ENCODE results near the gene CMC4. TPM values are rescaled to one million over a fixed set of nuclear protein-coding genes. Genes with fewer than 3 reads are reported as not detected.
A peak's percentile ranks its signal among the peaks of the same experiment; 100 is the strongest.

The CMC4 gene, protein sequence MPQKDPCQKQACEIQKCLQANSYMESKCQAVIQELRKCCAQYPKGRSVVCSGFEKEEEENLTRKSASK
- total RNA-seq (1 to 10 TPM; 3.6 to 4.3 TPM), polyA plus RNA-seq (28.7 TPM)

GRCh38 chrX:155070975-155071693 is at the start of gene CMC4, which contains the start of the genes BRCC3 and MTCP1:
Gene CMC4 (minus strand): TSS chrX:155071136. CDS start chrX:155064023, 7,113 bp downstream.
Gene BRCC3 (plus strand): TSS chrX:155071508. CDS start chrX:155071528, 20 bp downstream.
Gene MTCP1 (minus strand): TSS chrX:155071136. CDS start chrX:155066010, 5,126 bp downstream.
- Mint-ChIP-seq H3K27me3 (peaks cover 0 to 2% of the 10 kb centered on the region in 2 donors), H3K27ac (peak within 1 kb of the TSS; percentile 89 to 97 (median 94)), H3K36me3 (peaks cover 0 to 37% (median 8%) of the 10 kb centered on the region in 3 donors), H3K4me1 (peaks cover 40 to 73% (median 64%) of the 10 kb centered on the region in 3 donors), H3K4me3 (peak within 1 kb of the TSS; percentile 88 to 95 (median 90)), H3K9me3 (peaks cover 0 to 2% (median 0%) of the 10 kb centered on the region in 5 donors)
- Histone ChIP-seq H3K4me3 (ENCODE audit: low read length) (peak within 1 kb of the TSS; percentile 81), H3K9me3 (ENCODE audit: low read length) (no peaks in the 10 kb centered on the region), H3K27me3 (ENCODE audit: insufficient read depth, low read length, poor library complexity, severe bottlenecking) (no peaks in the 10 kb centered on the region), H3K36me3 (ENCODE audit: insufficient read depth, low read length) (no peaks in the 10 kb centered on the region), H3K27ac (ENCODE audit: low read depth, low read length) (peak within 1 kb of the TSS; percentile 86), H3K4me1 (ENCODE audit: insufficient read depth, low read length) (peaks cover 21% of the 10 kb centered on the region)
- CTCF ChIA-PET: interaction anchor here (1.0 kb wide), 2 partner anchors 14 to 43 kb away, joined by 3 to 4 read pairs; no protein-coding TSS in a partner anchor
- DNase-seq: peak; percentile 62 to 83 (median 74)
- POLR2A ChIA-PET: interaction anchor here (1.4 kb wide), 2 partner anchors 44 kb away, joined by 9 to 10 read pairs; partner anchors contain the start of gene FUNDC2

GRCh38 chrX:155115174-155115819 is 44.4 kb upstream of the CMC4 start:
- no peaks in the 10 kb centered on the region for H3K27me3 ChIP-seq (ENCODE audit: insufficient read depth, low read length, poor library complexity, severe bottlenecking)
- H3K27ac Mint-ChIP-seq: no peak overlapping the region
- CTCF ChIA-PET: no interaction called here

GRCh38 chrX:155113097-155113496 is 42.2 kb upstream of the CMC4 start:
- H3K4me3 ChIP-seq (ENCODE audit: low read length): no peak overlapping the region
- H3K36me3 ChIP-seq (ENCODE audit: insufficient read depth, low read length): no peaks in the 10 kb centered on the region
- POLR2A ChIA-PET: no interaction called here
- no peaks in the 10 kb centered on the region for H3K4me1 Mint-ChIP-seq
- no peaks in the 10 kb centered on the region for H3K9me3 Mint-ChIP-seq
- CTCF ChIA-PET: no interaction called here
- no peak overlapping the region for H3K27ac Mint-ChIP-seq
- no peak overlapping the region for H3K4me3 Mint-ChIP-seq
- no peaks in the 10 kb centered on the region for H3K4me1 ChIP-seq (ENCODE audit: insufficient read depth, low read length)
- no peaks in the 10 kb centered on the region for H3K27me3 ChIP-seq (ENCODE audit: insufficient read depth, low read length, poor library complexity, severe bottlenecking)
- no peak for DNase-seq
- no peaks in the 10 kb centered on the region for H3K9me3 ChIP-seq (ENCODE audit: low read length)
- no peaks in the 10 kb centered on the region for H3K27me3 Mint-ChIP-seq
- peaks cover under 1 to 37% (median 3%) of the 10 kb centered on the region in 3 donors for H3K36me3 Mint-ChIP-seq
- H3K27ac ChIP-seq (ENCODE audit: low read depth, low read length): no peak overlapping the region

More at GRCh38 chrX:155115174-155115819, 44.4 kb upstream of the CMC4 start:
- H3K36me3 ChIP-seq (ENCODE audit: insufficient read depth, low read length): no peaks in the 10 kb centered on the region
- H3K9me3 ChIP-seq (ENCODE audit: low read length): no peaks in the 10 kb centered on the region
- no peak for DNase-seq
- Mint-ChIP-seq H3K4me1 (no peaks in the 10 kb centered on the region), H3K27me3 (no peaks in the 10 kb centered on the region), H3K36me3 (peaks cover 5 to 38% (median 8%) of the 10 kb centered on the region in 3 donors), H3K9me3 (no peaks in the 10 kb centered on the region), H3K4me3 (no peak overlapping the region)
- H3K4me3 ChIP-seq (ENCODE audit: low read length): no peak overlapping the region
- no peaks in the 10 kb centered on the region for H3K4me1 ChIP-seq (ENCODE audit: insufficient read depth, low read length)
- no peak overlapping the region for H3K27ac ChIP-seq (ENCODE audit: low read depth, low read length)
- POLR2A ChIA-PET: no interaction called here

DNA sequence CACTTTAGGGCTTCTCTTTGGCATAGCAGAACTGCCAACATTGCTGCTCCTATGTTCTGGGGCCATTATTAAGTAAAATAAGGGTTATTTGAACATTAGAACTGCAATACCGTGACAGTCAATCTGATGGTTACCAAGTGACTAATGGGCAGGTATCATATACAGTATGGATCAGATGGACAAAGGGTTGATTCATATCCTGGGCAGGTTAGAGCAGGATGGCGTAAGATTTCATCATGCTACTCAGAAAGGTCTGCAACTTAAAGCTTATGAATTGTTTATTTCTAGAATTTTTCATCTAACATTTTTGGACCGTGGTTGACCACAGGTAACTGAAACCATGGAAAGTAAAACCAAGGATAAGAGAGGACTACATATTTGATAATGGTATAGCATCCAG is 41.2 kb upstream of the CMC4 start:
- H3K4me1 Mint-ChIP-seq: no peaks in the 10 kb centered on the region
- H3K4me3 Mint-ChIP-seq: no peak overlapping the region
- Histone ChIP-seq H3K4me1 (ENCODE audit: insufficient read depth, low read length) (no peaks in the 10 kb centered on the region), H3K27me3 (ENCODE audit: insufficient read depth, low read length, poor library complexity, severe bottlenecking) (no peaks in the 10 kb centered on the region), H3K4me3 (ENCODE audit: low read length) (no peak overlapping the region), H3K9me3 (ENCODE audit: low read length) (no peaks in the 10 kb centered on the region), H3K27ac (ENCODE audit: low read depth, low read length) (no peak overlapping the region), H3K36me3 (ENCODE audit: insufficient read depth, low read length) (no peaks in the 10 kb centered on the region)
- CTCF ChIA-PET: no interaction called here
- no peaks in the 10 kb centered on the region for H3K27me3 Mint-ChIP-seq
- H3K36me3 Mint-ChIP-seq: peaks cover 5 to 43% (median 5%) of the 10 kb centered on the region in 3 donors
- no peak overlapping the region for H3K27ac Mint-ChIP-seq
- DNase-seq: no peak
- POLR2A ChIA-PET: no interaction called here
- no peaks in the 10 kb centered on the region for H3K9me3 Mint-ChIP-seq

- Histone ChIP-seq H3K9me3 (ENCODE audit: low read length) (no peaks in the 10 kb centered on the region), H3K4me3 (ENCODE audit: low read length) (no peak overlapping the region), H3K27ac (ENCODE audit: low read depth, low read length) (no peak overlapping the region), H3K36me3 (ENCODE audit: insufficient read depth, low read length) (no peaks in the 10 kb centered on the region), H3K27me3 (ENCODE audit: insufficient read depth, low read length, poor library complexity, severe bottlenecking) (no peaks in the 10 kb centered on the region), H3K4me1 (ENCODE audit: insufficient read depth, low read length) (no peaks in the 10 kb centered on the region)
- Mint-ChIP-seq H3K36me3 (peaks cover 4 to 48% (median 11%) of the 10 kb centered on the region in 3 donors), H3K4me1 (peaks cover 0 to 6% (median 1%) of the 10 kb centered on the region in 3 donors), H3K4me3 (no peak overlapping the region), H3K9me3 (no peaks in the 10 kb centered on the region), H3K27ac (no peak overlapping the region), H3K27me3 (peaks cover 0 to 4% of the 10 kb centered on the region in 2 donors)
- no peak for DNase-seq
- POLR2A ChIA-PET: no interaction called here
- CTCF ChIA-PET: no interaction called here
Observed at GRCh38 chrX:155108427-155108826, 37.5 kb upstream of the CMC4 start.

DNA sequence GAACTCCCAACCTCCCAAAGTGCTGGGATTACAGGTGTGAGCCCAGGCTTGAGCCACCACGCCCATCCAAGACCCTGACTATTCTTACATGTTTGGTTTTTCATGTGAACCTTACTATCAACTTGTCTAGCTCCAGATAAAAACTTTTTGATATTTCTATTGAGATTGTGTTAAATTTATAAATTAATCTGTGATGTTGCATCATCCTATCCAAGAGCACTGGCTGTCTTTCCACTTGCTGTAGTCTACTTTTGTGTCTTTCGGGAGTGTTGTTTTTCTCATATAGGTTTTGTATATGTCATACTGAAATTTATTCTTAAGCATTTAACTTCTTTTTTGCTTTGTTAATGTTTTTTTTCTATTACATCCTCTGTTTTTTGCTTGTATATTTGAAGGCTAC is 35.0 kb upstream of the CMC4 start:
- no peak overlapping the region for H3K4me3 Mint-ChIP-seq
- CTCF ChIA-PET: no interaction called here
- H3K36me3 Mint-ChIP-seq: peaks cover 5 to 45% (median 11%) of the 10 kb centered on the region in 3 donors

GRCh38 chrX:155094468-155095061 is 23.6 kb upstream of the CMC4 start:
- H3K4me3 Mint-ChIP-seq: no peak overlapping the region
- H3K27me3 Mint-ChIP-seq: peaks cover 0 to 5% of the 10 kb centered on the region in 2 donors
- H3K27ac Mint-ChIP-seq: no peak overlapping the region
- Histone ChIP-seq H3K9me3 (ENCODE audit: low read length) (no peaks in the 10 kb centered on the region), H3K27ac (ENCODE audit: low read depth, low read length) (no peak overlapping the region), H3K36me3 (ENCODE audit: insufficient read depth, low read length) (no peaks in the 10 kb centered on the region), H3K4me1 (ENCODE audit: insufficient read depth, low read length) (no peaks in the 10 kb centered on the region), H3K4me3 (ENCODE audit: low read length) (no peak overlapping the region), H3K27me3 (ENCODE audit: insufficient read depth, low read length, poor library complexity, severe bottlenecking) (no peaks in the 10 kb centered on the region)
- ChIA-PET POLR2A (no interaction called here), CTCF (interaction anchor here (0.7 to 1.8 kb wide), 4 partner anchors 10 to 123 kb away, joined by 3 to 8 read pairs (median 5); partner anchors contain the start of gene VBP1)
- H3K36me3 Mint-ChIP-seq: peaks cover 0 to 53% (median 9%) of the 10 kb centered on the region in 3 donors
- peak in 3 of 5 donors; percentile 33 to 50 (median 50) for DNase-seq
- peaks cover 0 to 5% (median 5%) of the 10 kb centered on the region in 3 donors for H3K4me1 Mint-ChIP-seq
- H3K9me3 Mint-ChIP-seq: no peaks in the 10 kb centered on the region

More for the DNA sequence above, 35.0 kb upstream of the CMC4 start:
- Mint-ChIP-seq H3K27ac (peak overlapping the region in 1 of 8 donors; percentile 29), H3K9me3 (no peaks in the 10 kb centered on the region), H3K4me1 (peaks cover 0 to 10% (median 1%) of the 10 kb centered on the region in 3 donors), H3K27me3 (peaks cover 0 to 4% of the 10 kb centered on the region in 2 donors)
- no peak overlapping the region for H3K27ac ChIP-seq (ENCODE audit: low read depth, low read length)
- H3K36me3 ChIP-seq (ENCODE audit: insufficient read depth, low read length): no peaks in the 10 kb centered on the region
- POLR2A ChIA-PET: no interaction called here
- no peaks in the 10 kb centered on the region for H3K9me3 ChIP-seq (ENCODE audit: low read length)
- H3K4me1 ChIP-seq (ENCODE audit: insufficient read depth, low read length): no peaks in the 10 kb centered on the region
- no peak overlapping the region for H3K4me3 ChIP-seq (ENCODE audit: low read length)
- no peaks in the 10 kb centered on the region for H3K27me3 ChIP-seq (ENCODE audit: insufficient read depth, low read length, poor library complexity, severe bottlenecking)
- DNase-seq: no peak
